Smooth muscle cell (in vitro differentiated cells): Measurements from ENCODE around the gene EXT2. TPM values are rescaled to one million over a fixed set of nuclear protein-coding genes. Genes with fewer than 3 reads are reported as not detected.
A peak's percentile ranks its signal among the peaks of the same experiment; 100 is the strongest.

Experiments used
- DNase-seq: peaks from one replicate; lab custom pipeline; 2025; ENCODE audit not compliant: unreplicated experiment; lab: John Stamatoyannopoulos, UW
- H2AFZ ChIP-seq: fragments of 200-600 bp; sonication (generic); 2 replicates; pipeline ENCODE4 v1.6.0; 2016; ENCODE audit warnings: antibody characterized with exemption, low read depth, mild to moderate bottlenecking
- H3F3A ChIP-seq: fragments of 200-600 bp; sonication (generic); 2 replicates; pipeline ENCODE4 v1.6.0; 2017; ENCODE audit warnings: antibody characterized with exemption, low read depth
- H3K27ac ChIP-seq: fragments of 200-600 bp; sonication (generic); 2 replicates; pipeline ENCODE4 v1.5.1; 2016; ENCODE audit warnings: low read depth, mild to moderate bottlenecking
- H3K27me3 ChIP-seq: fragments of 200-600 bp; sonication (generic); 2 replicates; pipeline ENCODE4 v1.6.1; 2016; ENCODE audit warnings: low read depth, mild to moderate bottlenecking
- H3K36me3 ChIP-seq: fragments of 200-600 bp; sonication (generic); 2 replicates; pipeline ENCODE4 v1.5.1; 2016; ENCODE audit warnings: low read depth
- H3K4me1 ChIP-seq: fragments of 200-600 bp; sonication (generic); 2 replicates; pipeline ENCODE4 v1.5.1; 2016; ENCODE audit warnings: low read depth
- H3K4me2 ChIP-seq: fragments of 200-600 bp; sonication (generic); 2 replicates; pipeline ENCODE4 v1.6.0; 2016; ENCODE audit warnings: mild to moderate bottlenecking
- H3K4me3 ChIP-seq: fragments of 200-600 bp; sonication (generic); 2 replicates; pipeline ENCODE4 v1.5.1; 2016; ENCODE audit warnings: mild to moderate bottlenecking
- H3K79me2 ChIP-seq: fragments of 200-600 bp; sonication (generic); 2 replicates; pipeline ENCODE4 v1.6.0; 2016; ENCODE audit warnings: low read depth, mild to moderate bottlenecking
- H3K9ac ChIP-seq: fragments of 200-600 bp; sonication (generic); 2 replicates; pipeline ENCODE4 v1.6.0; 2016; ENCODE audit warnings: low read depth
- H3K9me3 ChIP-seq: fragments of 200-600 bp; sonication (generic); replicated peaks from 2 replicates; pipeline ENCODE4 v1.5.1; 2016; ENCODE audit warnings: low read depth
- H4K20me1 ChIP-seq: fragments of 200-600 bp; sonication (generic); 2 replicates; pipeline ENCODE4 v1.6.0; 2016; ENCODE audit warnings: low read depth
- CTCF ChIP-seq: fragments of 200-600 bp; sonication (generic); IDR thresholded peaks from 2 replicates; pipeline ENCODE4 v1.5.1; 2017; ENCODE audit warnings: borderline replicate concordance, mild to moderate bottlenecking, antibody characterized with exemption; ENCODE audit not compliant: insufficient read depth, poor library complexity, severe bottlenecking
- WGBS: methylation state at CpG from one replicate; pipeline ENCODE4 v1.1.7; 2016; ENCODE audit warnings: low lambda C conversion rate; 5-methylcytosine and 5-hydroxymethylcytosine counted together
- polyA plus RNA-seq: library from polyadenylated mRNA; unstranded; fragments of >200 nt; fragmentation: Nextera tagmentation; extraction: Ambion mirVana; gene quantifications from 2 replicates; pipeline ENCODE4 v1.2.1, GENCODE V29; 2016
- total RNA-seq: library from RNA; depleted of rRNA; stranded (reverse); fragments of >200 nt; gene quantifications from 2 replicates; pipeline ENCODE4 v1.2.3, GENCODE V29; 2014

EXT2 gene
- total and polyA plus RNA-seq, 2 experiments from 2014 or later: 87.6 to 144 TPM

GRCh38 chr11:44199816-44200215, 104.3 kb downstream of the EXT2 start:
- H3K9ac ChIP-seq: no peak overlapping the region
- H3K4me3 ChIP-seq: no peak overlapping the region
- peaks cover 18% of the 10 kb centered on the region for H3F3A ChIP-seq
- peak overlapping the region; percentile 11 for H3K27ac ChIP-seq
- no peaks in the 10 kb centered on the region for H3K79me2 ChIP-seq
- peak overlapping the region; percentile 33 for H3K4me2 ChIP-seq
- H4K20me1 ChIP-seq: peaks cover 62% of the 10 kb centered on the region
- 50% methylated on average over 4 of the region's 4 CpGs for WGBS
- H3K9me3 ChIP-seq: peaks cover 7% of the 10 kb centered on the region
- H2AFZ ChIP-seq: no peak overlapping the region
- H3K4me1 ChIP-seq: peaks cover 19% of the 10 kb centered on the region
- DNase-seq: no peak
- H3K36me3 ChIP-seq: peaks cover 7% of the 10 kb centered on the region
- H3K27me3 ChIP-seq: peaks cover 4% of the 10 kb centered on the region
- no peak for TF ChIP-seq CTCF

GRCh38 chr11:44203270-44204043, 108.0 kb downstream of the EXT2 start:
- DNase-seq: no peak
- no peaks in the 10 kb centered on the region for H3K79me2 ChIP-seq
- H2AFZ ChIP-seq: no peak overlapping the region
- TF ChIP-seq CTCF: no peak
- 90% methylated on average over 3 of the region's 3 CpGs for WGBS
- peaks cover 4% of the 10 kb centered on the region for H3F3A ChIP-seq
- H3K4me2 ChIP-seq: no peak overlapping the region
- H3K36me3 ChIP-seq: peaks cover 5% of the 10 kb centered on the region
- H3K27ac ChIP-seq: no peak overlapping the region
- H3K4me3 ChIP-seq: no peak overlapping the region
- no peaks in the 10 kb centered on the region for H3K9me3 ChIP-seq
- H3K9ac ChIP-seq: no peak overlapping the region
- H3K27me3 ChIP-seq: peaks cover 8% of the 10 kb centered on the region
- peaks cover 58% of the 10 kb centered on the region for H4K20me1 ChIP-seq
- peaks cover 12% of the 10 kb centered on the region for H3K4me1 ChIP-seq

- DNase-seq: no peak
- Histone ChIP-seq H3K4me2 (no peak overlapping the region), H3K79me2 (no peaks in the 10 kb centered on the region), H3K4me1 (no peaks in the 10 kb centered on the region), H3F3A (peaks cover 4% of the 10 kb centered on the region), H3K27ac (no peak overlapping the region), H3K9me3 (no peaks in the 10 kb centered on the region), H2AFZ (no peak overlapping the region), H3K4me3 (no peak overlapping the region), H3K36me3 (peaks cover 5% of the 10 kb centered on the region), H3K27me3 (peaks cover 8% of the 10 kb centered on the region), H3K9ac (no peak overlapping the region), H4K20me1 (peaks cover 40% of the 10 kb centered on the region)
- TF ChIP-seq CTCF: no peak
- 94% methylated on average over 3 of the region's 3 CpGs for WGBS
These were observed 109.9 kb downstream of the EXT2 start for GRCh38 chr11:44205352-44205751.

- no peaks in the 10 kb centered on the region for H3K79me2 ChIP-seq
- 93% methylated on average over 2 of the region's 2 CpGs for WGBS
- peaks cover 5% of the 10 kb centered on the region for H3K36me3 ChIP-seq
- no peak overlapping the region for H3K4me3 ChIP-seq
- H3K9ac ChIP-seq: no peak overlapping the region
- H3F3A ChIP-seq: peaks cover 2% of the 10 kb centered on the region
- no peak for TF ChIP-seq CTCF
- no peak for DNase-seq
- no peaks in the 10 kb centered on the region for H3K4me1 ChIP-seq
- H3K27me3 ChIP-seq: peaks cover 8% of the 10 kb centered on the region
- peaks cover 37% of the 10 kb centered on the region for H4K20me1 ChIP-seq
- H2AFZ ChIP-seq: no peak overlapping the region
- no peak overlapping the region for H3K4me2 ChIP-seq
- H3K9me3 ChIP-seq: no peaks in the 10 kb centered on the region
- H3K27ac ChIP-seq: no peak overlapping the region
These were observed 110.4 kb downstream of the EXT2 start for GRCh38 chr11:44205836-44206235.
